Neural progenitor cell (in vitro differentiated cells): Measurements from ENCODE around the gene HBD.

Experiments
- CTCF ChIP-seq: fragments of 200-600 bp; sonication (generic); IDR thresholded peaks from 2 replicates; pipeline ENCODE4 v1.5.1; 2017; ENCODE audit warnings: antibody characterized with exemption, mild to moderate bottlenecking
- EZH2 ChIP-seq: fragments of 200-600 bp; sonication (generic); IDR thresholded peaks from 2 replicates; pipeline ENCODE4 v1.6.1; 2017; ENCODE audit warnings: antibody characterized with exemption, mild to moderate bottlenecking, moderate library complexity
- EZH2phosphoT487 ChIP-seq: fragments of 200-600 bp; sonication (generic); IDR thresholded peaks from 2 replicates; pipeline ENCODE4 v1.6.1; 2017; ENCODE audit warnings: antibody characterized with exemption

GRCh38 chr11:5246772-5247471 lies 12.6 kb upstream of the HBD start:
- TF ChIP-seq CTCF (no peak), EZH2phosphoT487 (no peak), EZH2 (no peak)
